Endothelial cell of umbilical vein (primary cell): Measurements from ENCODE around the gene ERFL.

ENCODE experiments used
- CTCF ChIP-seq, 2 donors: IDR thresholded peaks; 1 replicate in 1 of 2; 2 replicates in 1 of 2; pipeline ENCODE4 v1.5.1; 2011; ENCODE audit warnings: low read length in 2 of 2, mild to moderate bottlenecking in 2 of 2, moderate library complexity in 2 of 2, control low read depth in 1 of 2, inconsistent platforms in 1 of 2, low read depth in 1 of 2; ENCODE audit not compliant: insufficient read depth in 1 of 2; ENCODE audit errors: extremely low read depth in 1 of 2
- EZH2 ChIP-seq: IDR thresholded peaks from 2 replicates; pipeline ENCODE4 v1.6.1; 2012; ENCODE audit warnings: borderline replicate concordance, low read depth, mild to moderate bottlenecking, moderate library complexity, low read length, inconsistent platforms; ENCODE audit not compliant: severe bottlenecking
- POLR2A ChIP-seq: IDR thresholded peaks from 2 replicates; pipeline ENCODE4 v1.6.1; 2012; ENCODE audit warnings: low read depth, mild to moderate bottlenecking, control low read depth, low read length

GRCh38 chr19:41944336-41944735, 16.1 kb upstream of the ERFL start:
- no peak for TF ChIP-seq CTCF (IDR thresholded peaks at IDR 0.05; ENCODE audit: extremely low read depth in 1 of 2, insufficient read depth in 1 of 2, low read depth in 1 of 2, low read length in 2 of 2)
- no peak for TF ChIP-seq POLR2A
- TF ChIP-seq EZH2, result no peak
